Common myeloid progenitor, CD34-positive (primary cell): Measurements from ENCODE around the gene CACNA2D4.
A peak's percentile ranks its signal among the peaks of the same experiment; 100 is the strongest.

ENCODE experiments used
- CTCF ChIA-PET: fragments of 350-600 bp; sonication (Branson Sonifier 250); formaldehyde crosslinking; loops from one replicate; lab custom pipeline; 2021; ENCODE audit warnings: antibody characterized with exemption; lab: Charles Lee
- POLR2A ChIA-PET: fragments of 350-600 bp; sonication (Branson Sonifier 250); formaldehyde crosslinking; loops from one replicate; lab custom pipeline; 2021; ENCODE audit warnings: antibody characterized with exemption; lab: Charles Lee
- DNase-seq, 3 donors: peaks; one replicate each; pipeline versions ENCODE4 v3.0.0 to v3.0.0-alpha.2; 2013
- H3K27ac ChIP-seq, 2 experiments: 1 replicate in 1 of 2; 2 replicates in 1 of 2; pipeline ENCODE4 v1.7.0; 2013; ENCODE audit warnings: inconsistent platforms in 2 of 2, low read length in 2 of 2, mild to moderate bottlenecking in 2 of 2, low read depth in 1 of 2, moderate library complexity in 1 of 2; ENCODE audit not compliant: severe bottlenecking in 2 of 2, insufficient read depth in 1 of 2, poor library complexity in 1 of 2
- H3K27me3 ChIP-seq, 5 experiments: replicated peaks in 2 of 5; 1 replicate in 3 of 5; 2 replicates in 2 of 5; pipeline versions ENCODE4 v1.6.1 to v1.7.0; 2013; ENCODE audit warnings: low read length in 4 of 5, mild to moderate bottlenecking in 2 of 5, moderate library complexity in 2 of 5, inconsistent platforms in 1 of 5; ENCODE audit not compliant: insufficient read depth in 5 of 5, control insufficient read depth in 4 of 5
- H3K36me3 ChIP-seq, 4 experiments: 1 replicate in 2 of 4; 2 replicates in 2 of 4; pipeline versions ENCODE4 v1.6.1 to v1.7.0; 2013; ENCODE audit warnings: low read length in 3 of 4, control low read depth in 1 of 4, mild to moderate bottlenecking in 1 of 4; ENCODE audit not compliant: control insufficient read depth in 4 of 4, insufficient read depth in 4 of 4
- H3K4me1 ChIP-seq, 4 experiments: 1 replicate in 3 of 4; 2 replicates in 1 of 4; pipeline versions ENCODE4 v1.6.1 to v1.7.1; 2013; ENCODE audit warnings: low read length in 3 of 4, mild to moderate bottlenecking in 3 of 4, control low read depth in 1 of 4, inconsistent platforms in 1 of 4, moderate library complexity in 1 of 4; ENCODE audit not compliant: control insufficient read depth in 4 of 4, insufficient read depth in 4 of 4; ENCODE audit errors: control extremely low read depth in 1 of 4
- H3K4me3 ChIP-seq, 7 experiments: 1 replicate in 4 of 7; 2 replicates in 3 of 7; pipeline versions ENCODE4 v1.5.1 to v1.7.0; 2013; ENCODE audit warnings: mild to moderate bottlenecking in 7 of 7, low read length in 6 of 7, moderate library complexity in 6 of 7, inconsistent platforms in 2 of 7, low read depth in 2 of 7, control low read depth in 1 of 7; ENCODE audit not compliant: insufficient read depth in 4 of 7, control insufficient read depth in 1 of 7; ENCODE audit errors: extremely low read depth in 1 of 7
- H3K9me3 ChIP-seq, 5 experiments: 1 replicate in 4 of 5; 2 replicates in 1 of 5; pipeline versions ENCODE4 v1.6.1 to v1.7.1; 2013; ENCODE audit warnings: low read length in 4 of 5, mild to moderate bottlenecking in 2 of 5, inconsistent platforms in 1 of 5, low read depth in 1 of 5, moderate library complexity in 1 of 5; ENCODE audit not compliant: control insufficient read depth in 4 of 5, insufficient read depth in 2 of 5; ENCODE audit errors: control extremely low read depth in 1 of 5
- WGBS: methylation state at CpG from one replicate; pipeline ENCODE4 v1.1.5; 2013; ENCODE audit not compliant: insufficient coverage; 5-methylcytosine and 5-hydroxymethylcytosine counted together

CACNA2D4 gene

DNA sequence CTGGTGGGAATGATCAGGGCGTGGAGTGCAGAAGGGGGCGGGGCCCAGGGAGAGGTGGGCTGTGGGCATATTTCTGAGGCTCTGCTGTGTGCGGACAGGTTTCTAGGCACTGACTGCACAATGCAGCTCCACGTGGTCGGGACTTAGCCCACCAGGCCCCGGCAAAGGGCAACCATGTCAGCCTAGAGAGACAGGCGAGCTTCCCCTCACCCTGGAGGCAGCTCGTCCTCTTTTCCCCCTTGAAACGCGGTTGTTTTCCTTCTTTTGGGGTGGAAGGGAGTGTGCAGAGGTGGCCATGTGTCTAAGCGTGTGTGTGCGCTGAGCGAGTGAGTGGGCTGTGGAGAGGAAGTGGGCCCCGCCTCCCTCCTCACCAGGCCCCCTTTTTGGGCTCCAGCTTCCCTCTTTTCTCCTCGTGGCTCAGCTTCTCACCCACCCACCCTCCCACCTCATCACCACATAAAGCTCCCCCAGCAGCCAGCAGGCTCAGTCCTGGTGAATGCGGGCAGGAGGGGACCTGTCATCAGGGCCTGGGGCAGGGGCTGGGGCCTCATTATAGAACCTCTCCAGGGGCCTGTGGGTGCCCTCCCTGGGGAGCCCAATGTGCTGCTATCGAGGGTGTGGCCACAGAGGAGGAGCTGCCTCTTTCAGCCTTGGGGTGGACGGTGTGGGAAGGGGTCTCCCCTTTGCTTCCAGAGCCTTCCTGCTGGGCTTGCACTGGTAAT lies 76.1 kb downstream of the CACNA2D4 start:
- ChIA-PET POLR2A (no interaction called here), CTCF (no interaction called here)
- no peaks in the 10 kb centered on the region for H3K9me3 ChIP-seq
- DNase-seq: peak; percentile 48 to 87 (median 87)
- peak overlapping the region in 1 of 7 experiments; percentile 21 for H3K4me3 ChIP-seq
- 65% methylated on average over 8 of the region's 18 CpGs for WGBS
- no peaks in the 10 kb centered on the region for H3K27me3 ChIP-seq
- H3K27ac ChIP-seq: no peak overlapping the region
- no peaks in the 10 kb centered on the region for H3K36me3 ChIP-seq
- peaks cover 0 to 50% (median 12%) of the 10 kb centered on the region in 4 experiments for H3K4me1 ChIP-seq

DNA sequence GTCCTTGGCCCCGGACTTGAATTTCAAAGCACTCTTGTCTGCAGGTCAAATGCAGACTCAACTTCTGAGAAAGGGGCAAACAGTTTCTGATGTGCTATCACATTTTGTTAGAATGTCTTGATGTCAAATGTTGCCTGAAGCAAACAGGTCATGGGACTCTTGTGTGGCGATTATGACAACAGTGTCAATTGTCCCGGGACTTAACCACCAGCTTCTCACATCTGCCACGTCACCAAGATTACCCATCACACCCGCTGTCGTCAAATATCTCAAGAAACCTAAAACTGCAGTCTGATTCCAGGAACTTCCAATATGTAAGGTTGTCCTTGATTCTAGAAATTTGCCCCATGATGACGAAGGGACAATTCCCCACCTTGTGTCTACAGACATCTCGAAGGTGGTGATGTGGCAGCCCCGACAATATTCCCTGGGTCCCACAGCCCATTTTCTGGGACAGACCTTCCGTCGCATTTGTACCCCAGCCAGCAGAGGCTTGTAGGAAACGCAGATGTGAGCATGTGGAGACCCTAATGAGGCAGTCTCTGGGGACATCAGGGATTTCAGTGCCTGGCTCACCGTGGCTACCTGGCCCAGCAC lies 76.8 kb downstream of the CACNA2D4 start:
- DNase-seq: no peak
- Histone ChIP-seq H3K27me3 (no peaks in the 10 kb centered on the region), H3K4me1 (peaks cover 0 to 50% (median 12%) of the 10 kb centered on the region in 4 experiments), H3K27ac (no peak overlapping the region), H3K9me3 (no peaks in the 10 kb centered on the region), H3K36me3 (no peaks in the 10 kb centered on the region), H3K4me3 (no peak overlapping the region)
- ChIA-PET POLR2A (no interaction called here), CTCF (no interaction called here)
- 100% methylated on average over 12 of the region's 13 CpGs for WGBS

DNA sequence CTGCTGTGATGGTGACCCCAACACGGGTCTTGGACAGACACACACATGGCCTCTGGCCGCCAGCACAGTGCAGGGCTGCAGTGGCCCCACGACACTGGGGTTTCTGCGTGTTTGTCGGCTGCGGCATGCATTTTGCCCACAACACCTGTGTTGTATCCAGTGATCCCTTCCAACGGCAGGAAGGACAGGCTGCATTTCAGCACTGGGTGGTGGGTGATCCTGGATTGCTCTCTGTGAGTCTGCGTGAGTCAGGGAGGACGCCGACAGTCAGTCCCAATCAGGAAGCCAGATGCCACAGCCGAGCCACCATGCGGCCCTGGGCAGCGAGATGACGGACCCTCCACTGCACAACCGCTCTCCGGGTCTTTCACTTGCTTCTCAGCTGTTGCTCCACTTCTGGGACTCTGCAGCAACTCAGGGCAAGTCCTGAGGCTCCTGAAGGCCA lies 77.4 kb downstream of the CACNA2D4 start:
- 94% methylated on average over 16 of the region's 16 CpGs for WGBS
- CTCF ChIA-PET: no interaction called here
- Histone ChIP-seq H3K36me3 (no peaks in the 10 kb centered on the region), H3K27ac (no peak overlapping the region), H3K4me1 (peaks cover 0 to 50% (median 12%) of the 10 kb centered on the region in 4 experiments), H3K4me3 (no peak overlapping the region), H3K27me3 (no peaks in the 10 kb centered on the region), H3K9me3 (no peaks in the 10 kb centered on the region)
- POLR2A ChIA-PET: no interaction called here
- no peak for DNase-seq

DNA sequence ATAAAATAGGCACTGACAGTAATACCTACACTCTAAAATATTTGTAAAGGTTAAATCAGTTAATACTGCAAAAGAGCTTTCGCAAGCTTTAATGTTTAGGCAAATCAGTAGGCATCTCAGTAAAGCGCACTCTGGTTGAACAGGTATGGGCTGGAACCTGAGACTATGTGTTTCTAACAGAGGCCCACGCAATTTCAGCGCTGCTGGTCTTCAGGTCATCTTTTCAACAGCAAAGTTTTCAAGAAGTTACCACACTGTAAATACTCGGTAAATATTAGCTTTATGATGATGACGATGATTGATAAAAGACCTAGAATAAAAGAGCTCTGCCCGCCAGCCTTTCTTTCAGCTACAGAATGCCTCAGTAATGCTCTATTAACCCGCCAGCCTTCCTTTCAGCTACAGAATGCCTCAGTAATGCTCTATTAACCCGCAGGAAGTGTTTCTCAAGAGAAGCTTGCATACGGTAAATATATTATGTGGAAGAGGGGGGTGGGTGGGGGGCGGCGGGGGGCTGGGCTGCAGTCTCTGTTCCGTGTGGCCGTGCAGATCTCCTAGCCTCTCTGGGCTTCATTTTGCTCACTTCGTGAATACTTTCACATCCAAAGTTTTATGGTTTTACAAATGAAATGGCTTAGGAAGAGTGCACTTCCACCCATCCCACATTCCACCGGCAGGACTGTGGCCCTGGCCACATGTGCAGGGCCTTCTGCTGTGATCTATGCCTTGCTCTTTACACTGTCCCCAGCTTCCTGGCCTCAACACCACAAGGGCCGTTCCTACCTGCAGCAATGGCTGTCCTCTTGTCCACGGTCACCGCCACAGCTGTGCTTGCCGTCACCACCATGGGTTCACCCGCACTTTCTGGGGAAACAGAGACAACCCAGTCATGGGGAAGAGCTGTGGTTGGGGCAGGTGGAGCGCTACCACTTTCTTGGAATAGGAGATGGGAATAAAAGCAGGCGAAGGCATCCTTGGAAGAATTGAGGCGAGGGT lies 78.2 kb downstream of the CACNA2D4 start:
- CTCF ChIA-PET: interaction anchor here (0.8 kb wide), 1 partner anchor 27 kb away, joined by 3 read pairs; no protein-coding TSS in a partner anchor
- H3K4me1 ChIP-seq: peaks cover 0 to 50% (median 12%) of the 10 kb centered on the region in 4 experiments
- POLR2A ChIA-PET: no interaction called here
- no peaks in the 10 kb centered on the region for H3K27me3 ChIP-seq
- H3K9me3 ChIP-seq: no peaks in the 10 kb centered on the region
- no peak for DNase-seq
- no peak overlapping the region for H3K27ac ChIP-seq
- H3K4me3 ChIP-seq: no peak overlapping the region
- H3K36me3 ChIP-seq: no peaks in the 10 kb centered on the region
- WGBS: 95% methylated on average over 7 of the region's 24 CpGs

DNA sequence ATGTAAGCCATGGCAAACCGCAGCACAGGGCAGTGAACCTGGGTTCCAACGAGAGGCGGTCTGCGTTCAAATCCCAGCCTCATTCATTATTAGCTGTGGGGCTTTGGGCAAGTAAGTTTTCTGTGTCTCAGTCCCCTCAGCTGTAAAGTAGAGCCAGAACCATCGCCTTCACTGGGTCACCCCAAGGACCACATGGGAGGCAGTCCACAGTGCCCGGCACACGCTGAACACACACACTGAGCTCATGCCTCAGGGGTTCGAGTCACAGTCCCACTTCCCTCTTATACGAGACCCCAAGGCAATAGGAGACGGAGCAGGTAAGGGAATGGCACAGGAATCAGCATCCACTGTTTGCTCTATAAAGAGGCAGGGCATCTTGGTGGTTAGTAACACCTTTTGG lies 79.0 kb downstream of the CACNA2D4 start:
- Histone ChIP-seq H3K27ac (no peak overlapping the region), H3K27me3 (peaks cover 0 to under 1% (median 0%) of the 10 kb centered on the region in 5 experiments), H3K36me3 (no peaks in the 10 kb centered on the region), H3K4me1 (peaks cover 0 to 50% (median 12%) of the 10 kb centered on the region in 4 experiments), H3K9me3 (no peaks in the 10 kb centered on the region), H3K4me3 (no peak overlapping the region)
- ChIA-PET POLR2A (no interaction called here), CTCF (interaction anchor here (0.8 kb wide), 1 partner anchor 27 kb away, joined by 3 read pairs; no protein-coding TSS in a partner anchor)
- no peak for DNase-seq
- WGBS: 100% methylated on average over 6 of the region's 10 CpGs

DNA sequence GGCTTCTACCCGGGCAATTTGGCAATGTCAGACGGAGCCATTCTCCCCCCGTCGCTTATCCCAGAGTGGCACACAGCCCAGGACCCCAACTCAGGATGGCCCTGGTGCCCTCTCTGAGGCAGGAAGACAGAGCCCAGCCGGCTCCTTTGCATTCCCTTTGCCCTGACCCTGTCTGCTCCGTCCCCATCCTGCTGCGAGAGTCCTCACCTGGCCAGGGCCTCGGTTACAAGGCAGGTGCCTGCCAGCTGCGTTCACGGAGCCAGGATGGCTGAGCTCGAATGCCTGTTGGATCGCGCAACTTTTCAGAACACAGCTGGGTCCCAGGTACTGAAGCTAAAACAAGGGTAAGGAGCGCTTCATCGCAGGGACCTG lies 79.5 kb downstream of the CACNA2D4 start:
- H3K4me1 ChIP-seq: peaks cover 0 to 48% (median 12%) of the 10 kb centered on the region in 4 experiments
- CTCF ChIA-PET: interaction anchor here (0.8 kb wide), 1 partner anchor 28 kb away, joined by 3 read pairs; no protein-coding TSS in a partner anchor
- H3K27me3 ChIP-seq: peaks cover 0 to 5% (median 0%) of the 10 kb centered on the region in 5 experiments
- POLR2A ChIA-PET: no interaction called here
- no peaks in the 10 kb centered on the region for H3K9me3 ChIP-seq
- WGBS: 91% methylated on average over 15 of the region's 15 CpGs
- no peak overlapping the region for H3K27ac ChIP-seq
- no peak for DNase-seq
- no peak overlapping the region for H3K4me3 ChIP-seq
- H3K36me3 ChIP-seq: no peaks in the 10 kb centered on the region
